GM20000 (cell line): ENCODE results near the gene ZNF202.

Experiments used
- DNase-seq: peaks from one replicate; pipeline ENCODE4 v3.0.0; 2012; ENCODE audit warnings: low spot score
- TF ChIP-seq, protein P1 (sequence below): IDR thresholded peaks from 2 replicates; pipeline ENCODE4 v1.5.1; 2012; ENCODE audit warnings: mild to moderate bottlenecking, control low read depth; ENCODE audit errors: extremely low read depth, missing control alignments

Gene ZNF202

DNA sequence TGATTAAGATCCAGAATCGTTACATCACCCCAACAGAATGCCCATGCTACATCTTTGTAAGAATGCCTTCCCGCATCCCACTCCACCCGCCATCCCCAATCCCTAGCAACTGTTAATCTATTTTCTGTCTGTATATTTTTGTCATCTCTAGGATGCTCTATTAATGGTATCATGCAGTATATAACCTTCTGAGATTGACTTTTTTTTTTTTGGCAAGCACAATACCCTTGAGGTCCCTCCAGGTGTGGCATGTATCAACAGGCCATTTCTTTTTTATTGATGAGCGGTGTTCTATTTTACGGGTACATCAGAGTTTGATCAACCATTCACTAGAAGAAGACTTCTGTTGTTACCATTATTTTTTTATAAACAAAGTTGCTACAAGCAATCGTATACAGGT is 56.9 kb downstream of the ZNF202 start:
- no peak for DNase-seq
- TF ChIP-seq, protein P1, sequence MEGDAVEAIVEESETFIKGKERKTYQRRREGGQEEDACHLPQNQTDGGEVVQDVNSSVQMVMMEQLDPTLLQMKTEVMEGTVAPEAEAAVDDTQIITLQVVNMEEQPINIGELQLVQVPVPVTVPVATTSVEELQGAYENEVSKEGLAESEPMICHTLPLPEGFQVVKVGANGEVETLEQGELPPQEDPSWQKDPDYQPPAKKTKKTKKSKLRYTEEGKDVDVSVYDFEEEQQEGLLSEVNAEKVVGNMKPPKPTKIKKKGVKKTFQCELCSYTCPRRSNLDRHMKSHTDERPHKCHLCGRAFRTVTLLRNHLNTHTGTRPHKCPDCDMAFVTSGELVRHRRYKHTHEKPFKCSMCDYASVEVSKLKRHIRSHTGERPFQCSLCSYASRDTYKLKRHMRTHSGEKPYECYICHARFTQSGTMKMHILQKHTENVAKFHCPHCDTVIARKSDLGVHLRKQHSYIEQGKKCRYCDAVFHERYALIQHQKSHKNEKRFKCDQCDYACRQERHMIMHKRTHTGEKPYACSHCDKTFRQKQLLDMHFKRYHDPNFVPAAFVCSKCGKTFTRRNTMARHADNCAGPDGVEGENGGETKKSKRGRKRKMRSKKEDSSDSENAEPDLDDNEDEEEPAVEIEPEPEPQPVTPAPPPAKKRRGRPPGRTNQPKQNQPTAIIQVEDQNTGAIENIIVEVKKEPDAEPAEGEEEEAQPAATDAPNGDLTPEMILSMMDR = no peak

DNA sequence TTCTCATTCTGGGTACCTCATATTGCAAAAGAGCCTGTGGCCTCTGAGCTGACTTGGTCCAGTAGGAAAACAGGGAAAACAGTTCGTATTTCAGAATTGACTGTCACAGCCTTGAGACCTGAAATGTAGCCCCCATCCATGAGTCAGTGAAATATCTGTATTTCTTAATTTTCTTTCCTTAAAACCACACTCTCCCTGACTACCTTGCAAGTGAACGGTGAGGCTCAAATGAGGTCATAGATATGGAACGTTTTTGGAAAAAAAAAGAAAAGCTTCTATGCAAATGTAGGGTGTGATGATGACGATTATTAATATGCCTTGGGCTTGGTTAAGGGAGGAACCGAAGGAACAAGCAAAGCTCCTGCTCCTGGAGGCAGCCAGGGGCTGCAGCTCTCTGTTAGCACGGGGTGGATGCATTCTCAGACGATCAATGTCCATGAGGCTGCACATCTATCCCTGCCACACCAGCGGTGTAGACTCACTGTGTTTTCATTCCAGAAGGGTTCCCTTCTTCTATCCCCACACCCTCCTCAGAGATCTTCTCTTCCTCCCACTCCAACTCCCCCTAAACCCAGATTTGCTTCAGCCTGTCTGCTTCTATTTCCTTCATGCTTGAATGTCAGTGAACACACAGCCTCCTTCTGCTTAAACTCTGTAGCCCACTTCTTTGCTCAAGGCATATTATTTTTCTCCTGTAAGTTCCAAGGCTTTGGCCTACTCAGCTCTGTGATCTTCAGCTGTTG is 57.9 kb downstream of the ZNF202 start:
- DNase-seq = no peak
- TF ChIP-seq, protein P1 = no peak

DNA sequence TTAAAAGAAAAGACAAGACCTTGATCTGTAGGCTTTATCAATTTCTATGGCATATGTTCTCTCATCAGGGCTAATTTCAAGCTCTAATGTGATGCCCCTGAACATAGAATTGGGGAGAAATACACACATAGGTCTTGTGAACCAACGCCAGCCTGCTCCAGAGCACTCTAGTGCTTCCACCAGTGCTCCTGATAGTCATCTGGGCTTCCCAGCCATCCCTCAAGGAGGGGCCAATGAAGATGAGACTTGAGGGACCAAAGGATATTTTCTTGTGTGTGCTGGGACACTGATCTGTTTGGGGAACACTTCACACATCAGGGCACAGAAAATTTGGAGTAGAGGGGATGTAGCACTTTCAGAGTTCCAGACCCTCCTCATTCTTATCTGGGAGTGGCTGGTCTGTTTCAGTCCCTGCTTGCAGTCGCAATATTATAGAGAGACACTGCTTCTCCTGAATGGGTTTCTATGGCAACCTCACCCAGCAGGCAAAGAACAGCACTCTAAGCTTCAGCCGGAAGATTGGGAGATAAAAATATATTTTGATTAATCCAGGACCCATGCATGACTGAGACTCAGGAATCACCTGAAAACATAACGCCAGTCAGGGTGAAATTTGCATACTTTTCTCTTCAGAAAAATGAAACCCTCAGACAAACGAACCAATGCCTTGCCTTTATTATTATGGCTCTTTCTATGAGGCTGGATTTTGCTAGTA is 58.6 kb downstream of the ZNF202 start:
- no peak for DNase-seq
- TF ChIP-seq, protein P1 = no peak

DNA sequence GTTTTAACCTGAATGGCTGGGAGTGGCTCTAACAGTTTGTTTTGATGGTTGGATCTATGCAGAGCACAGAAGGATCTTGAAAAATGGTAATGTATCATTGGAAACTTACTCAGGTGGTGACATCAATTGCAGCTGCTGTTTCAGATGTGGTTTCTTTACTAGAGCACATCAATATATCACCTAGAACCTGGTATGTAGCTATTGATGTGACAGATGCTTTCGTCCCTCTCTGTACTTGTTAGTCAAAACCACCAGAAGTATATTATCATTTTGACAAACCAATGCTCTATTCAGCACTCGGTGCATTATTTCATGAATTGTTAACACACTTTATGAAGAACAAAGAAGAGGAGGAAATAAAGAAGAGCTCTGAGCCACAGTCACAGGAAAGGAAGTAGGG is 60.4 kb downstream of the ZNF202 start:
- TF ChIP-seq, protein P1 = no peak
- DNase-seq = no peak

DNA sequence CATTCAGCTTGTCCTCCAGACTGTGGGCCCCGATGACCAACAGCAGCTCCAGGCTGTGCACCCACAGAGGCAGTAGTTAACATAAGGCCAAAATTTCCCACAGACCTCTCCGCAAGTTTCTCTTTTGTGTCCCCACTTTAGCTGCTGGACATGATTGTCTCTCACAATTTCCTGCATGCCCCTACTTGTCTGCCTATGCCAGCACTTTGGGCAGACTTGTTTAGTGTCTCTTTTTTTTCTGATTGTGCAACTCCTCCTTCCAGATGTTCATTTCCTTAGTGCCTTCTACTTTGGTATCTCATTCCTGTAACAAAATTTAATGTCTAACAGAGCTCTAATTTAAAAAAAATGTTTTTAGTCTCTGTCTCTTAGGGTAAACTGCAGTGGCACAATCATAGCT is 63.2 kb downstream of the ZNF202 start:
- TF ChIP-seq, protein P1 = no peak
- DNase-seq = no peak

DNA sequence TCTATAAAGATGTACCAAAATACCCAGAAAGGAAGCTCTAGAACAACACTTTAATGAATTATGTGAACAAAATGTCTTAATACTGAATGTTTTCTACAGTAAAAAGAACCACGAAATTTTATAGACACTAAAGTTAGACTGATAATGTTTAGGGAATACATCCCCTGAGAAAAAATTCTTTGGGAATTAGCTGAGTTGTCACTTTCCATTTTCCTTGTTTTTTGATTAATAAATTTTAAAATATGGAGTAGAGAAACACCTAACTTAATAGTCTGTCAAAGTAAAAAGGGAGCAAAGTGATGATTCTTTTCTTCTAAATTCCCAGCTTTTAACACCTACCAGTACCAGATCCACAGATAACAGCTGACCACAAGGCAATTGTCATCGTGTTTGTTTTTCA is 64.0 kb downstream of the ZNF202 start:
- no peak for DNase-seq
- TF ChIP-seq, protein P1 = no peak

DNA sequence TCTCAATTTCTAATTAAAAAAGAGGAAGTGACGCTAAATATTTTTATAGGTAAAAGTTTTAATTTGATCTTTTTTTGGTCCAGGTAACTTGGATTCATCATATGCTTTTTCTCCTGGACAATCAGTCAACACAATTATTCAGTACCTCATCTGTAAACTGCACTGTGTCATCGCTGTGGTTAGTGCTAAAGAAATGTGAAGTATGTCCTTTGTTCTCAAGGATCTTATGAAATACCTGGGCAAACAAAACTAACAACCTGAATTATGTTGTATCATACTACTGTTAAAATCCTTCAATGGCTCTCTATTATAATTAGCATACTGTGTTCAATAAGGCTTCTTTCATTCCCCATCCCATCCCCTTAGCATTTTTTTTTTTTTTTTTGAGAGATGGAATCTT is 67.2 kb downstream of the ZNF202 start:
- no peak for DNase-seq
- TF ChIP-seq, protein P1 = no peak
